ENCODE results near the gene STYK1. TPM values are rescaled to one million over a fixed set of nuclear protein-coding genes. Genes with fewer than 3 reads are reported as not detected.
"Not testable (repeated sequence)": the region's sequence is repeated elsewhere in the genome, so short reads cannot be mapped to it uniquely, and the experiment has no call there.

Gene STYK1
- total RNA-seq, 4 donors from 2014 or later: 0.50 to 1.2 TPM; not detected in 2

DNA sequence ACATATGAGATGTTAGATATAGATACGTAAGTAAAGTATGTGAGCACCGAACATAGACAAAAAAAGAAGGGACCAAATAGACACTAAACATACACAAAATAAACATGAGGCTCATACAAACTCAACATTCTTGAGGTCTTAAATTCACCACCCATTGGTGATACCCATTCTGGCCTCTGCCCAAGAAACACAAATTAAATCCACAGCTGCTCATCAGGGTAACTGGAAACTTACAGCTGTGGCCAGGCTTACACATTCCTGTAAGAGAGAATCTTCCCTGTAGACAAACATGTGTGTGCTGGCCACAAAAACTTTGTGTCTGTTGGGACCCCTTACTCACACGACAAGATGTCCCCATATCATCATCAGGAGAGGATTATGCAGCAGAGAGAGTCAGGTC is 82.9 kb downstream of the STYK1 start:
- TF ChIP-seq, protein P1, sequence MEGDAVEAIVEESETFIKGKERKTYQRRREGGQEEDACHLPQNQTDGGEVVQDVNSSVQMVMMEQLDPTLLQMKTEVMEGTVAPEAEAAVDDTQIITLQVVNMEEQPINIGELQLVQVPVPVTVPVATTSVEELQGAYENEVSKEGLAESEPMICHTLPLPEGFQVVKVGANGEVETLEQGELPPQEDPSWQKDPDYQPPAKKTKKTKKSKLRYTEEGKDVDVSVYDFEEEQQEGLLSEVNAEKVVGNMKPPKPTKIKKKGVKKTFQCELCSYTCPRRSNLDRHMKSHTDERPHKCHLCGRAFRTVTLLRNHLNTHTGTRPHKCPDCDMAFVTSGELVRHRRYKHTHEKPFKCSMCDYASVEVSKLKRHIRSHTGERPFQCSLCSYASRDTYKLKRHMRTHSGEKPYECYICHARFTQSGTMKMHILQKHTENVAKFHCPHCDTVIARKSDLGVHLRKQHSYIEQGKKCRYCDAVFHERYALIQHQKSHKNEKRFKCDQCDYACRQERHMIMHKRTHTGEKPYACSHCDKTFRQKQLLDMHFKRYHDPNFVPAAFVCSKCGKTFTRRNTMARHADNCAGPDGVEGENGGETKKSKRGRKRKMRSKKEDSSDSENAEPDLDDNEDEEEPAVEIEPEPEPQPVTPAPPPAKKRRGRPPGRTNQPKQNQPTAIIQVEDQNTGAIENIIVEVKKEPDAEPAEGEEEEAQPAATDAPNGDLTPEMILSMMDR (IDR thresholded peaks at IDR 0.05): no peak
- TF ChIP-seq POLR2A (IDR thresholded peaks at IDR 0.05; ENCODE audit: low read depth) (no peak), POLR2AphosphoS5 (IDR thresholded peaks at IDR 0.05) (no peak), EP300 (IDR thresholded peaks at IDR 0.05) (no peak)
- intact Hi-C loops (cut with DNase I): no loop called here
- Histone ChIP-seq H3K36me3 (peaks cover 0 to 51% (median 11%) of the 10 kb centered on the region in 4 donors), H3K4me1 (no peaks in the 10 kb centered on the region), H3K27ac (replicated peaks in 1 of 4) (no peak overlapping the region), H3K4me3 (no peak overlapping the region), H3K9me3 (no peaks in the 10 kb centered on the region), H3K27me3 (no peaks in the 10 kb centered on the region)
- 93% methylated on average over 3 of the region's 3 CpGs for WGBS
- DNase-seq (ENCODE audit: extremely low spot score): no peak

DNA sequence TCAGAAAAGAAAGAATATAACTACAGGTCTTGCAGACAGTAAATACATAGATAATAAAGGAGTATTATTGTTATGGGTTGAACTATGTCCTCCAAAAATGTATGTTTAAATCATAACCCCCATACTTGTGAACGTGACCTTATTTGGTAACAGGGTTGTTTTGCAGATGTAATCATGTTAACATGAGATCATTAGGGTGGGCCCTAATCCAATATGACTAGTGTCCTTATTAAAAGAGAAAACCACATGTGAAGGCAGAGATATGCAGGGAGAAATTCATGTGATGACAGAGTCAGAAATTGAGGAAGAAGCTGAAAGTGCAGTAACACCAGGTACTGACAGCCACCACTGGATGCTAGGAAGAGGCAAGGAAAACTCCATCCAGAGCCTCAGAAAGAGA is 89.4 kb downstream of the STYK1 start:
- Histone ChIP-seq H3K4me1 (no peaks in the 10 kb centered on the region), H3K27me3 (no peaks in the 10 kb centered on the region), H3K4me3 (no peak overlapping the region), H3K27ac (replicated peaks in 1 of 4) (no peak overlapping the region), H3K36me3 (peaks cover 0 to 33% (median 13%) of the 10 kb centered on the region in 4 donors), H3K9me3 (peaks cover 0 to 6% (median 0%) of the 10 kb centered on the region in 4 donors)
- intact Hi-C loops (cut with DNase I): no loop called here
- TF ChIP-seq POLR2AphosphoS5 (IDR thresholded peaks at IDR 0.05) (no peak), EP300 (IDR thresholded peaks at IDR 0.05) (no peak), POLR2A (IDR thresholded peaks at IDR 0.05; ENCODE audit: low read depth) (no peak)
- TF ChIP-seq, protein P1 (IDR thresholded peaks at IDR 0.05): no peak
- DNase-seq (ENCODE audit: extremely low spot score): no peak
- WGBS: 88% methylated on average over 1 of the region's 1 CpG

DNA sequence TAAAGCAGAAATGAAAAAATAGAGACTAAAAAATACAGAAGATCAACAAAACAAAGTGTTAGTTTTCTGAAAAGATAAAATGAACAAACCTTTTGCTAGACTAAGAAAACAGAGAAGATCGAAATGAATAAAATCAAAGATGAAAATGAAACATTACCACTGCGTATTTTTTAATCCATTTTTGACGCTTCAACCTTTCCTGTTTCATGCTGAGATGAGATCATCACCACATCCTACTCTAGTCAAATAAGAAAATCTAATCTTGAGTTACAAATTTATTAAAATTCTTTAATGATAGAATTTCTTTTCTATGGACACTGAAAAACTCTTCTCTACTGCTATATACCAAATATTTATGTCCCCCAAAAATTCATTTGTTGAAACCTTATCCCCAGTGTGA is 91.1 kb downstream of the STYK1 start:
- no peaks in the 10 kb centered on the region for H3K27me3 ChIP-seq
- TF ChIP-seq POLR2AphosphoS5 (IDR thresholded peaks at IDR 0.05) (no peak), EP300 (IDR thresholded peaks at IDR 0.05) (no peak)
- TF ChIP-seq, protein P1 (IDR thresholded peaks at IDR 0.05): no peak
- no peak overlapping the region for H3K27ac ChIP-seq (replicated peaks in 1 of 4)
- H3K9me3 ChIP-seq: peaks cover 0 to 6% (median 0%) of the 10 kb centered on the region in 4 donors
- no peak overlapping the region for H3K4me3 ChIP-seq
- intact Hi-C loops (cut with DNase I): no loop called here
- H3K36me3 ChIP-seq: peaks cover 0 to 20% (median 9%) of the 10 kb centered on the region in 4 donors
- H3K4me1 ChIP-seq: no peaks in the 10 kb centered on the region
- DNase-seq (ENCODE audit: extremely low spot score): no peak
- 92% methylated on average over 3 of the region's 3 CpGs for WGBS

DNA sequence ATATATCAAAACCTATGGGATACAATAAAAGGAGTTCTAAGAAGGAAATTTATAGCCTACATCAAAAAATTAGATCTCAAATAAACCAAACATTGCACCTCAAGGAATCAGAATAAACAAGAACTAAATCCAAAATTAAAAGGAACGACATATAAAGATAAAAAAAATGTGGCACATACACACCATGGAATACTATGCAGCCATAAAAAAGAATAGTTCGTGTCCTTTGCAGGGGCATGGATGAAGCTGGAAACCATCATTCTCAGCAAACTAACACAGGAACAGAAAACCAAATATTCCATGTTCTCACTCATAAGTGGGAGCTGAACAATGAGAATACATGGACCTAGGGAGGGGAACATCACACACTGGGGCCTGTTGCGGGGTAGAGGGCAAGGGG is 91.7 kb downstream of the STYK1 start:
- H3K4me3 ChIP-seq; H3K9me3 ChIP-seq; H3K27ac ChIP-seq (replicated peaks in 1 of 4); intact Hi-C loops (cut with DNase I); H3K27me3 ChIP-seq; H3K4me1 ChIP-seq; DNase-seq (ENCODE audit: extremely low spot score): not testable (repeated sequence)
- H3K36me3 ChIP-seq: peaks cover 0 to 18% (median 8%) of the 10 kb centered on the region in 4 donors
- 96% methylated on average over 3 of the region's 3 CpGs for WGBS

DNA sequence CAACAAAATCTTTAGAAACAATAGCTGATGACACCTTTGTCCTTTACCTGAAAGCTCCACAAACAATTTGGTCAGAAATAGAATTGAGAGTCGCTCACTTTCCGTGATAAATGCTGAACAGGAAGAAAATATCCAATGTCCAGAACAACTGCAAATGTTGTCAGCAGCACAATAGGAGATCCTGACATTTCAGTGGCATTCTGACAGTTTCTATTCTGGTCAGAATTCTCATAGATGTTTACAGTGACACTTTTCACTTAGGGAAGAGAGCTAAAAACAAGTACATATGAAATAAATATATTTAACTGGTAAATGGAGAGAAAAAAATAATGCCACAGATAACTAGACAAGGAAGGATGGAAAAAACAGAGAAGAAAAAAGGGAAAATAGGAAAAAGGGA is 99.5 kb downstream of the STYK1 start:
- H3K27ac ChIP-seq (replicated peaks in 1 of 4): no peak overlapping the region
- no peaks in the 10 kb centered on the region for H3K4me1 ChIP-seq
- intact Hi-C loops (cut with DNase I): no loop called here
- no peaks in the 10 kb centered on the region for H3K9me3 ChIP-seq
- H3K36me3 ChIP-seq: no peaks in the 10 kb centered on the region
- no peak overlapping the region for H3K4me3 ChIP-seq
- no peaks in the 10 kb centered on the region for H3K27me3 ChIP-seq
- TF ChIP-seq POLR2A (IDR thresholded peaks at IDR 0.05; ENCODE audit: low read depth) (no peak), EP300 (IDR thresholded peaks at IDR 0.05) (no peak), POLR2AphosphoS5 (IDR thresholded peaks at IDR 0.05) (no peak)
- TF ChIP-seq, protein P1 (IDR thresholded peaks at IDR 0.05): no peak
- WGBS: 73% methylated on average over 2 of the region's 2 CpGs
- no peak for DNase-seq (ENCODE audit: extremely low spot score)

DNA sequence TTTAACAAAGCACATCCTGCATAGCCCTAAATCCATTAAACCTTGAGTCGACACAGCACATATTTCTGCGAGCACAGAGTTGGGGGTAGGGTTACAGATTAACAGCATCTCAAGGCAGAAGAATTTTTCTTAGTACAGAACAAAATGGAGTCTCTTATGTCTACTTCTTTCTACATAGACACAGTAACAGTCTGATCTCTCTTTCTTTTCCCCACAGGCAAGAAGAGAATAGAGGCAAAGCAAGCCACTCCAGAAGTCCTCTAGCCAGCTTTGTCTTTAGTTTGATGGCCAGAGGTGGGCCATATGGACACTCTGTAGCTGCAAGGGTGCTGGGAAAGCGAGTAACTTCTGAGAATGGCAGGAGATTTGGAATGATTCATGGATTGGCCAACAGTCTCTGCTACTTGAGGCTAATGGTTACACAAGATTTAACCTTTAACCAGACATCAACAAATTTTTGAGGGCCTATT is 101.8 kb downstream of the STYK1 start:
- intact Hi-C loops (cut with DNase I): not testable (repeated sequence)

More for the DNA sequence above, 101.8 kb downstream of the STYK1 start:
- not testable (repeated sequence) for H3K9me3 ChIP-seq; H3K27me3 ChIP-seq; H3K36me3 ChIP-seq; DNase-seq (ENCODE audit: extremely low spot score); H3K4me3 ChIP-seq; H3K27ac ChIP-seq (replicated peaks in 1 of 4); H3K4me1 ChIP-seq
- WGBS: 50% methylated on average over 3 of the region's 3 CpGs

Data from esophagus muscularis mucosa (tissue), 4 donors.